H9 (cell line): ENCODE results near the gene FOXA2. TPM values are rescaled to one million over a fixed set of nuclear protein-coding genes. Genes with fewer than 3 reads are reported as not detected.

ENCODE experiments used
- DNase-seq: peaks from one replicate; pipeline ENCODE4 v3.0.0-alpha.2; 2017
- H2AFZ ChIP-seq: one replicate; pipeline ENCODE4 v1.6.1; 2013; ENCODE audit warnings: mild to moderate bottlenecking, low read length, control low read depth, moderate library complexity
- H2AK5ac ChIP-seq: 2 replicates; pipeline ENCODE4 v1.6.1; 2013; ENCODE audit warnings: low read length, control low read depth, mixed read lengths; ENCODE audit not compliant: insufficient read length
- H2BK120ac ChIP-seq: one replicate; pipeline ENCODE4 v1.6.1; 2013; ENCODE audit warnings: low read depth, mild to moderate bottlenecking, low read length, control low read depth, inconsistent platforms; ENCODE audit not compliant: poor library complexity, severe bottlenecking
- H2BK12ac ChIP-seq: 2 replicates; pipeline ENCODE4 v1.6.1; 2013; ENCODE audit warnings: low read length, control low read depth, mixed read lengths, low read depth; ENCODE audit not compliant: insufficient read length
- H2BK15ac ChIP-seq: 2 replicates; pipeline ENCODE4 v1.6.1; 2013; ENCODE audit warnings: low read depth, low read length, control low read depth
- H2BK20ac ChIP-seq: one replicate; pipeline ENCODE4 v1.6.1; 2013; ENCODE audit warnings: low read depth, mild to moderate bottlenecking, low read length, control low read depth, inconsistent platforms; ENCODE audit not compliant: poor library complexity, severe bottlenecking
- H2BK5ac ChIP-seq: 2 replicates; pipeline ENCODE4 v1.6.1; 2013; ENCODE audit warnings: low read length, control low read depth, mixed read lengths; ENCODE audit not compliant: insufficient read length
- H3K14ac ChIP-seq: 2 replicates; pipeline ENCODE4 v1.6.1; 2013; ENCODE audit warnings: low read length, control low read depth; ENCODE audit not compliant: insufficient read depth
- H3K18ac ChIP-seq: 2 replicates; pipeline ENCODE4 v1.6.1; 2013; ENCODE audit warnings: low read depth, mild to moderate bottlenecking, mixed read lengths, low read length, control low read depth; ENCODE audit not compliant: insufficient read length
- H3K23ac ChIP-seq: 2 replicates; pipeline ENCODE4 v1.6.1; 2013; ENCODE audit warnings: low read length, control low read depth, mixed read lengths, low read depth; ENCODE audit not compliant: insufficient read length
- H3K23me2 ChIP-seq: 2 replicates; pipeline ENCODE4 v1.6.1; 2013; ENCODE audit warnings: low read depth, mild to moderate bottlenecking, mixed read lengths, low read length, control low read depth; ENCODE audit not compliant: insufficient read length, poor library complexity, severe bottlenecking
- H3K27ac ChIP-seq: 2 replicates; pipeline ENCODE4 v1.5.1; 2013; ENCODE audit warnings: low read length, control low read depth, mixed read lengths, low read depth; ENCODE audit not compliant: insufficient read length
- H3K27me3 ChIP-seq: 2 replicates; pipeline ENCODE4 v1.6.1; 2013; ENCODE audit warnings: low read length, control low read depth, inconsistent platforms; ENCODE audit not compliant: insufficient read depth
- H3K4ac ChIP-seq: 2 replicates; pipeline ENCODE4 v1.6.1; 2013; ENCODE audit warnings: low read depth, mild to moderate bottlenecking, control low read depth, inconsistent platforms, low read length, moderate library complexity
- H3K4me1 ChIP-seq: 2 replicates; pipeline ENCODE4 v1.6.1; 2013; ENCODE audit warnings: low read length, control low read depth, inconsistent platforms; ENCODE audit not compliant: insufficient read depth
- H3K4me2 ChIP-seq: 2 replicates; pipeline ENCODE4 v1.6.1; 2013; ENCODE audit warnings: low read length, control low read depth, mixed read lengths; ENCODE audit not compliant: insufficient read length, insufficient read depth
- H3K56ac ChIP-seq: 2 replicates; pipeline ENCODE4 v1.6.1; 2013; ENCODE audit warnings: low read depth, mild to moderate bottlenecking, mixed read lengths, low read length, control low read depth; ENCODE audit not compliant: insufficient read length
- H3K79me1 ChIP-seq: 2 replicates; pipeline ENCODE4 v1.6.1; 2013; ENCODE audit warnings: low read depth, mild to moderate bottlenecking, moderate library complexity, low read length, control low read depth, inconsistent platforms; ENCODE audit not compliant: insufficient read depth, poor library complexity, severe bottlenecking
- H3K79me2 ChIP-seq: 2 replicates; pipeline ENCODE4 v1.6.1; 2013; ENCODE audit warnings: low read length, control low read depth, inconsistent platforms; ENCODE audit not compliant: insufficient read depth
- H3K9ac ChIP-seq: 2 replicates; pipeline ENCODE4 v1.6.1; 2013; ENCODE audit warnings: low read length, control low read depth, mixed read lengths; ENCODE audit not compliant: insufficient read length; ENCODE audit errors: extremely low read depth
- H3K9me3 ChIP-seq: one replicate; pipeline ENCODE4 v1.6.1; 2013; ENCODE audit warnings: low read depth, low read length, inconsistent platforms; ENCODE audit not compliant: control insufficient read depth
- H3T11ph ChIP-seq: one replicate; pipeline ENCODE4 v1.6.1; 2013; ENCODE audit warnings: mild to moderate bottlenecking, low read length, control low read depth, inconsistent platforms
- H4K20me1 ChIP-seq: one replicate; pipeline ENCODE4 v1.6.1; 2013; ENCODE audit not compliant: control insufficient read depth, insufficient read length, insufficient read depth
- H4K5ac ChIP-seq: 2 replicates; pipeline ENCODE4 v1.6.1; 2013; ENCODE audit warnings: low read depth, mild to moderate bottlenecking, mixed read lengths, low read length, control low read depth; ENCODE audit not compliant: insufficient read length
- H4K8ac ChIP-seq: replicated peaks from 2 replicates; pipeline ENCODE4 v1.6.1; 2013; ENCODE audit warnings: low read length, control low read depth, mixed read lengths, low read depth; ENCODE audit not compliant: insufficient read length
- H4K91ac ChIP-seq: 2 replicates; pipeline ENCODE4 v1.6.1; 2013; ENCODE audit warnings: low read depth, mild to moderate bottlenecking, moderate library complexity, mixed read lengths, low read length, control low read depth; ENCODE audit not compliant: insufficient read length
- H3K27ac Mint-ChIP-seq, 3 experiments: 2 replicates in 2 of 3; 3 replicates in 1 of 3; pipeline ENCODE4 v1.8.0; 2020 to 2021; ENCODE audit warnings: mixed read lengths in 3 of 3, mild to moderate bottlenecking in 1 of 3, moderate library complexity in 1 of 3
- H3K27me3 Mint-ChIP-seq: 2 replicates; pipeline ENCODE4 v1.8.0; 2021; ENCODE audit warnings: low read depth, mild to moderate bottlenecking, moderate library complexity, mixed read lengths
- H3K36me3 Mint-ChIP-seq, 3 experiments: 2 replicates in 2 of 3; 3 replicates in 1 of 3; pipeline ENCODE4 v1.8.0; 2020 to 2021; ENCODE audit warnings: low read depth in 3 of 3, mixed read lengths in 3 of 3; ENCODE audit not compliant: insufficient read depth in 1 of 3
- H3K4me1 Mint-ChIP-seq, 2 experiments: 2 replicates each; pipeline ENCODE4 v1.8.0; 2020; ENCODE audit warnings: mixed read lengths in 2 of 2
- H3K4me3 Mint-ChIP-seq, 2 experiments: 2 replicates in 1 of 2; 3 replicates in 1 of 2; pipeline ENCODE4 v1.8.0; 2020 to 2021; ENCODE audit warnings: mild to moderate bottlenecking in 2 of 2, mixed read lengths in 2 of 2, moderate library complexity in 1 of 2
- H3K9me3 Mint-ChIP-seq, 2 experiments: 2 replicates in 1 of 2; 3 replicates in 1 of 2; pipeline ENCODE4 v1.8.0; 2020; ENCODE audit warnings: mild to moderate bottlenecking in 2 of 2, mixed read lengths in 2 of 2, moderate library complexity in 1 of 2
- WGBS: extraction: QIAGEN DNeasy Blood & Tissue Kit; methylation state at CpG from one replicate; pipeline ENCODE4 v1.1.7; 2013; ENCODE audit warnings: missing lambda C conversion rate, low lambda C conversion rate, mixed read lengths; ENCODE audit not compliant: insufficient read length; ENCODE audit errors: extremely low coverage; 5-methylcytosine and 5-hydroxymethylcytosine counted together
- total RNA-seq: library from RNA; stranded (reverse); gene quantifications from 2 replicates; pipeline ENCODE4 v1.2.1, GENCODE V29; 2021
- TF ChIP-seq, protein P1 (sequence below): fragments of 200-600 bp; sonication (generic); conservative IDR thresholded peaks from 3 replicates; pipeline ENCODE4 v1.8.0; 2021; ENCODE audit warnings: antibody characterized with exemption, mild to moderate bottlenecking

Gene FOXA2
- total RNA-seq, 1 experiment from 2014 or later: not detected

DNA sequence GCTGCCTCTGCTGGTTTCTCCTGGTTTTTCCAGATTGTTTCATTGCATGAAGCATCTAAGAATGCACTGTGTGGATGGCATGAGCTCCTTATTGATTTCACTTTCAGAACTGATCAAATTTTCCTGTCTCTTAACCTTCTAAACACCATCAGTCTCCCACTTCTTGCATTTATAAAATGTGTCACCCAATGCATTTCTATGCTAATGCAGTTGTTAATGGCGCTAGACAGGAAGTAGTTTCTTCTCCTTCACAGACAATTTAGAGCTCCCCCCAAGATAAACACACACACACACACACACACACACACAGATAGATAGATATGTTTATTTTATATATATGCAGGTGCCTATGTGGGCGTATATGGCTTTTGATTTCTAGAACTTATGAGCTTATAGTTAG lies 45.6 kb upstream of the FOXA2 start:
- Histone ChIP-seq H2BK5ac (no peak overlapping the region), H3K4me2 (no peak overlapping the region), H3K9ac (no peak overlapping the region), H3K4ac (no peak overlapping the region), H2AFZ (no peak overlapping the region), H4K91ac (no peak overlapping the region), H3K14ac (no peak overlapping the region), H3K79me1 (no peaks in the 10 kb centered on the region), H3T11ph (no peak overlapping the region), H3K18ac (no peak overlapping the region), H4K5ac (no peak overlapping the region), H3K79me2 (no peaks in the 10 kb centered on the region), H2BK120ac (no peak overlapping the region), H3K4me1 (no peaks in the 10 kb centered on the region; the same call in 1 of the 2 replicates), H2BK15ac (no peak overlapping the region), H2AK5ac (no peak overlapping the region), H3K27me3 (no peaks in the 10 kb centered on the region), H3K27ac (no peak overlapping the region), H3K23ac (no peak overlapping the region), H3K56ac (no peak overlapping the region), H3K9me3 (no peaks in the 10 kb centered on the region), H4K20me1 (no peaks in the 10 kb centered on the region), H2BK12ac (no peak overlapping the region), H2BK20ac (no peak overlapping the region), H3K23me2 (no peaks in the 10 kb centered on the region), H4K8ac (no peak overlapping the region)
- H3K4me3 Mint-ChIP-seq: no peak overlapping the region
- no peak for DNase-seq
- H3K4me1 Mint-ChIP-seq: peaks cover 18 to 19% of the 10 kb centered on the region in 2 experiments
- TF ChIP-seq, protein P1, sequence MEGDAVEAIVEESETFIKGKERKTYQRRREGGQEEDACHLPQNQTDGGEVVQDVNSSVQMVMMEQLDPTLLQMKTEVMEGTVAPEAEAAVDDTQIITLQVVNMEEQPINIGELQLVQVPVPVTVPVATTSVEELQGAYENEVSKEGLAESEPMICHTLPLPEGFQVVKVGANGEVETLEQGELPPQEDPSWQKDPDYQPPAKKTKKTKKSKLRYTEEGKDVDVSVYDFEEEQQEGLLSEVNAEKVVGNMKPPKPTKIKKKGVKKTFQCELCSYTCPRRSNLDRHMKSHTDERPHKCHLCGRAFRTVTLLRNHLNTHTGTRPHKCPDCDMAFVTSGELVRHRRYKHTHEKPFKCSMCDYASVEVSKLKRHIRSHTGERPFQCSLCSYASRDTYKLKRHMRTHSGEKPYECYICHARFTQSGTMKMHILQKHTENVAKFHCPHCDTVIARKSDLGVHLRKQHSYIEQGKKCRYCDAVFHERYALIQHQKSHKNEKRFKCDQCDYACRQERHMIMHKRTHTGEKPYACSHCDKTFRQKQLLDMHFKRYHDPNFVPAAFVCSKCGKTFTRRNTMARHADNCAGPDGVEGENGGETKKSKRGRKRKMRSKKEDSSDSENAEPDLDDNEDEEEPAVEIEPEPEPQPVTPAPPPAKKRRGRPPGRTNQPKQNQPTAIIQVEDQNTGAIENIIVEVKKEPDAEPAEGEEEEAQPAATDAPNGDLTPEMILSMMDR: no peak
- WGBS: no CpG with 5 or more reads among the region's 2 CpGs
- no peak overlapping the region for H3K27ac Mint-ChIP-seq
- H3K27me3 Mint-ChIP-seq: peaks cover 10% of the 10 kb centered on the region
- H3K9me3 Mint-ChIP-seq: no peaks in the 10 kb centered on the region
- no peaks in the 10 kb centered on the region for H3K36me3 Mint-ChIP-seq
